ENCODE data around the gene ORAI2.

- TF ChIP-seq CTCF (IDR thresholded peaks at IDR 0.05) = no peak
- no peak for TF ChIP-seq POLR2A (IDR thresholded peaks at IDR 0.05)
Observed at GRCh38 chr7:102460467-102460866, 27.1 kb downstream of the ORAI2 start.
